Smooth muscle cell (in vitro differentiated cells): ENCODE measurements around the gene LYL1. TPM values are rescaled to one million over a fixed set of nuclear protein-coding genes. Genes with fewer than 3 reads are reported as not detected.

Experiments
- DNase-seq: peaks from one replicate; lab custom pipeline; 2025; ENCODE audit not compliant: unreplicated experiment; lab: John Stamatoyannopoulos, UW
- H2AFZ ChIP-seq: fragments of 200-600 bp; sonication (generic); 2 replicates; pipeline ENCODE4 v1.6.0; 2016; ENCODE audit warnings: antibody characterized with exemption, low read depth, mild to moderate bottlenecking
- H3F3A ChIP-seq: fragments of 200-600 bp; sonication (generic); 2 replicates; pipeline ENCODE4 v1.6.0; 2017; ENCODE audit warnings: antibody characterized with exemption, low read depth
- H3K27ac ChIP-seq: fragments of 200-600 bp; sonication (generic); 2 replicates; pipeline ENCODE4 v1.5.1; 2016; ENCODE audit warnings: low read depth, mild to moderate bottlenecking
- H3K27me3 ChIP-seq: fragments of 200-600 bp; sonication (generic); 2 replicates; pipeline ENCODE4 v1.6.1; 2016; ENCODE audit warnings: low read depth, mild to moderate bottlenecking
- H3K36me3 ChIP-seq: fragments of 200-600 bp; sonication (generic); 2 replicates; pipeline ENCODE4 v1.5.1; 2016; ENCODE audit warnings: low read depth
- H3K4me1 ChIP-seq: fragments of 200-600 bp; sonication (generic); 2 replicates; pipeline ENCODE4 v1.5.1; 2016; ENCODE audit warnings: low read depth
- H3K4me2 ChIP-seq: fragments of 200-600 bp; sonication (generic); 2 replicates; pipeline ENCODE4 v1.6.0; 2016; ENCODE audit warnings: mild to moderate bottlenecking
- H3K4me3 ChIP-seq: fragments of 200-600 bp; sonication (generic); 2 replicates; pipeline ENCODE4 v1.5.1; 2016; ENCODE audit warnings: mild to moderate bottlenecking
- H3K79me2 ChIP-seq: fragments of 200-600 bp; sonication (generic); 2 replicates; pipeline ENCODE4 v1.6.0; 2016; ENCODE audit warnings: low read depth, mild to moderate bottlenecking
- H3K9ac ChIP-seq: fragments of 200-600 bp; sonication (generic); 2 replicates; pipeline ENCODE4 v1.6.0; 2016; ENCODE audit warnings: low read depth
- H3K9me3 ChIP-seq: fragments of 200-600 bp; sonication (generic); replicated peaks from 2 replicates; pipeline ENCODE4 v1.5.1; 2016; ENCODE audit warnings: low read depth
- H4K20me1 ChIP-seq: fragments of 200-600 bp; sonication (generic); 2 replicates; pipeline ENCODE4 v1.6.0; 2016; ENCODE audit warnings: low read depth
- CTCF ChIP-seq: fragments of 200-600 bp; sonication (generic); IDR thresholded peaks from 2 replicates; pipeline ENCODE4 v1.5.1; 2017; ENCODE audit warnings: borderline replicate concordance, mild to moderate bottlenecking, antibody characterized with exemption; ENCODE audit not compliant: insufficient read depth, poor library complexity, severe bottlenecking
- WGBS: methylation state at CpG from one replicate; pipeline ENCODE4 v1.1.7; 2016; ENCODE audit warnings: low lambda C conversion rate; 5-methylcytosine and 5-hydroxymethylcytosine counted together
- polyA plus RNA-seq: library from polyadenylated mRNA; unstranded; fragments of >200 nt; fragmentation: Nextera tagmentation; extraction: Ambion mirVana; gene quantifications from 2 replicates; pipeline ENCODE4 v1.2.1, GENCODE V29; 2016
- total RNA-seq: library from RNA; depleted of rRNA; stranded (reverse); fragments of >200 nt; gene quantifications from 2 replicates; pipeline ENCODE4 v1.2.3, GENCODE V29; 2014

LYL1 gene
- total and polyA plus RNA-seq, 2 experiments from 2014 or later, result 2.8 to 3.2 TPM

DNA sequence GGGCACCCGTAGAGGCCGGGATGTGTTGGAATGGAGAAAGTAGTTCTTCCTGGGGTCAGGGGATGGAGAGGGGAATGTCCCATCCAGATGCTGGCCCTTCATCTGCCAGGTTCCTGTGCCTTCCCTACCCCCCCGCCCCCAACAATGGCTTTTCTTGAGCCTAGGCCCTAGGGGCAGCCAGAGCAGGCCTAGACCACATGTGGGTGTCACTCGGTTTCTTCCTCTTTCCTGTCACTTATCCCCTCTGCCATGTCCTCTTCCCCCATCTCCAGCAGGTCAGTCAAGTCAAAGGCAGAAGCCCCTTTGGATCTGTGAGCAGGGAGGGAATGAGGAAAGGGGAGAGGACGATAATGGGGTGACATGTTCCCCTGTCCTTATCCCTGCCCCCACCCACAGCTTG is 36.4 kb downstream of the LYL1 start:
- H3K9ac ChIP-seq, result no peak overlapping the region
- no peak for TF ChIP-seq CTCF
- H3K4me1 ChIP-seq, result no peaks in the 10 kb centered on the region
- H3K36me3 ChIP-seq, result no peaks in the 10 kb centered on the region
- no peak overlapping the region for H3K4me2 ChIP-seq
- H3K9me3 ChIP-seq, result no peaks in the 10 kb centered on the region
- H3F3A ChIP-seq, result no peaks in the 10 kb centered on the region
- peaks cover 15% of the 10 kb centered on the region for H3K27me3 ChIP-seq
- H3K4me3 ChIP-seq, result no peak overlapping the region
- H3K79me2 ChIP-seq, result no peaks in the 10 kb centered on the region
- DNase-seq, result no peak
- no peak overlapping the region for H2AFZ ChIP-seq
- H4K20me1 ChIP-seq, result no peaks in the 10 kb centered on the region
- WGBS, result 94% methylated on average over 5 of the region's 5 CpGs
- no peak overlapping the region for H3K27ac ChIP-seq

GRCh38 chr19:13064092-13064489 is 38.6 kb downstream of the LYL1 start:
- Histone ChIP-seq H3K9me3 (no peaks in the 10 kb centered on the region), H3K27ac (no peak overlapping the region), H4K20me1 (no peaks in the 10 kb centered on the region), H3K9ac (no peak overlapping the region), H2AFZ (no peak overlapping the region), H3K4me2 (no peak overlapping the region), H3K4me1 (peaks cover 10% of the 10 kb centered on the region), H3F3A (no peaks in the 10 kb centered on the region), H3K79me2 (no peaks in the 10 kb centered on the region), H3K36me3 (no peaks in the 10 kb centered on the region), H3K27me3 (peaks cover 15% of the 10 kb centered on the region), H3K4me3 (no peak overlapping the region)
- WGBS, result 90% methylated on average over 4 of the region's 6 CpGs
- no peak for DNase-seq
- TF ChIP-seq CTCF, result no peak

- no peaks in the 10 kb centered on the region for H3K9me3 ChIP-seq
- WGBS, result 90% methylated on average over 5 of the region's 5 CpGs
- no peak for DNase-seq
- no peak overlapping the region for H2AFZ ChIP-seq
- no peak for TF ChIP-seq CTCF
- no peaks in the 10 kb centered on the region for H3K79me2 ChIP-seq
- H3K36me3 ChIP-seq, result no peaks in the 10 kb centered on the region
- H3K4me3 ChIP-seq, result no peak overlapping the region
- no peaks in the 10 kb centered on the region for H3F3A ChIP-seq
- H4K20me1 ChIP-seq, result no peaks in the 10 kb centered on the region
- no peak overlapping the region for H3K27ac ChIP-seq
- H3K4me1 ChIP-seq, result peaks cover 10% of the 10 kb centered on the region
- H3K9ac ChIP-seq, result no peak overlapping the region
- H3K27me3 ChIP-seq, result peaks cover 15% of the 10 kb centered on the region
- H3K4me2 ChIP-seq, result no peak overlapping the region
Observed at GRCh38 chr19:13063461-13064091, 39.1 kb downstream of the LYL1 start.

DNA sequence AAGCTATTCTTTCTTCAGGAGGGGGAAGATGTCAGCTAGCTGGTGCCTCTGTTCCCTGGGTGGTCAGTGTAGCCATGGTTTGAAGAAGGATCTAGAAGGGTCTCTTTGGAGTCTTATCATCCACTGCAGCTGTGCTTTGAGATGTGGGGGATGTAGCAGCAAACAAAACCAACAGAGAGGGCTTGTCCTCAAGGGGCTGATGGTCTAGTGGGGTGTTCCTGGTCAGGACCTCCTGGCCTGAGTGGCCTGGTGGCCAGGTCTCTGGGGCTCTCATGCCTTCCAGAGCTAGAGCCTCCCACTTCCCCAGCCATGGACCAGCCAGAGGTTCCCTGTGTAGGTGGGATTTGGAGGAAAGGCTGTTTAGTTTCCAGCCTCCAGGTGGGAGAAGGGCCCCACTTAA is 40.3 kb downstream of the LYL1 start:
- Histone ChIP-seq H3K27me3 (peaks cover 15% of the 10 kb centered on the region), H3K9ac (no peak overlapping the region), H3K4me1 (peaks cover 16% of the 10 kb centered on the region), H3F3A (no peaks in the 10 kb centered on the region), H3K4me3 (no peak overlapping the region), H3K79me2 (no peaks in the 10 kb centered on the region), H3K9me3 (no peaks in the 10 kb centered on the region), H3K27ac (no peak overlapping the region), H4K20me1 (no peaks in the 10 kb centered on the region), H3K36me3 (no peaks in the 10 kb centered on the region), H3K4me2 (no peak overlapping the region), H2AFZ (no peak overlapping the region)
- no peak for TF ChIP-seq CTCF
- DNase-seq, result no peak
